WI38 (cell line): ENCODE measurements around the gene RXRA.

Experiments
- H3K4me3 ChIP-seq: 2 replicates; pipeline ENCODE4 v1.5.1; 2011; ENCODE audit warnings: low read depth, mild to moderate bottlenecking, control low read depth, low read length
- CTCF ChIP-seq: IDR thresholded peaks from 2 replicates; pipeline ENCODE4 v1.5.1; 2012; ENCODE audit warnings: low read depth, mild to moderate bottlenecking, control low read depth, low read length

The RXRA gene

GRCh38 chr9:134352247-134352933 is 26.1 kb downstream of the RXRA start:
- H3K4me3 ChIP-seq = no peak overlapping the region
- TF ChIP-seq CTCF = no peak

GRCh38 chr9:134353539-134353938 is 27.3 kb downstream of the RXRA start:
- no peak overlapping the region for H3K4me3 ChIP-seq
- TF ChIP-seq CTCF = no peak

GRCh38 chr9:134355158-134355557 is 28.9 kb downstream of the RXRA start:
- H3K4me3 ChIP-seq = no peak overlapping the region
- no peak for TF ChIP-seq CTCF

- no peak overlapping the region for H3K4me3 ChIP-seq
- no peak for TF ChIP-seq CTCF
Measured at GRCh38 chr9:134355561-134356279, 29.5 kb downstream of the RXRA start.

GRCh38 chr9:134356496-134357470 is 30.5 kb downstream of the RXRA start:
- H3K4me3 ChIP-seq = no peak overlapping the region
- no peak for TF ChIP-seq CTCF

GRCh38 chr9:134357631-134358025 is 31.4 kb downstream of the RXRA start:
- no peak for TF ChIP-seq CTCF
- H3K4me3 ChIP-seq = no peak overlapping the region
